ENCODE measurements around the gene ZBTB47.
A peak's percentile ranks its signal among the peaks of the same experiment; 100 is the strongest.

Gene ZBTB47

GRCh38 chr3:42638339-42638842 is 15.1 kb upstream of the ZBTB47 start:
- Histone ChIP-seq H3K36me3 (ENCODE audit: control insufficient read depth, insufficient read depth, low read length) (peaks cover 74% of the 10 kb centered on the region), H3K27me3 (ENCODE audit: control insufficient read depth, insufficient read depth, low read length) (no peaks in the 10 kb centered on the region)

GRCh38 chr3:42639192-42639591 is 14.3 kb upstream of the ZBTB47 start:
- Histone ChIP-seq H3K36me3 (ENCODE audit: control insufficient read depth, insufficient read depth, low read length) (peaks cover 68% of the 10 kb centered on the region), H3K27me3 (ENCODE audit: control insufficient read depth, insufficient read depth, low read length) (no peaks in the 10 kb centered on the region), H3K9me3 (ENCODE audit: control insufficient read depth, insufficient read depth, low read length) (no peaks in the 10 kb centered on the region), H3K4me3 (ENCODE audit: low read depth, low read length) (no peak overlapping the region), H3K4me1 (ENCODE audit: control insufficient read depth, insufficient read depth, low read length) (no peaks in the 10 kb centered on the region), H3K9ac (ENCODE audit: low read depth, low read length) (no peak overlapping the region)

More at GRCh38 chr3:42638339-42638842, 15.1 kb upstream of the ZBTB47 start:
- Histone ChIP-seq H3K4me1 (ENCODE audit: control insufficient read depth, insufficient read depth, low read length) (no peaks in the 10 kb centered on the region), H3K4me3 (ENCODE audit: low read depth, low read length) (no peak overlapping the region), H3K9ac (ENCODE audit: low read depth, low read length) (no peak overlapping the region), H3K9me3 (ENCODE audit: control insufficient read depth, insufficient read depth, low read length) (no peaks in the 10 kb centered on the region)

- H3K36me3 ChIP-seq (ENCODE audit: control insufficient read depth, insufficient read depth, low read length) = peaks cover 74% of the 10 kb centered on the region
- H3K9me3 ChIP-seq (ENCODE audit: control insufficient read depth, insufficient read depth, low read length) = no peaks in the 10 kb centered on the region
- H3K9ac ChIP-seq (ENCODE audit: low read depth, low read length) = no peak overlapping the region
- no peak overlapping the region for H3K4me3 ChIP-seq (ENCODE audit: low read depth, low read length)
- no peaks in the 10 kb centered on the region for H3K4me1 ChIP-seq (ENCODE audit: control insufficient read depth, insufficient read depth, low read length)
- no peaks in the 10 kb centered on the region for H3K27me3 ChIP-seq (ENCODE audit: control insufficient read depth, insufficient read depth, low read length)
These were observed 13.4 kb upstream of the ZBTB47 start for GRCh38 chr3:42640129-42640528.

- Histone ChIP-seq H3K36me3 (ENCODE audit: control insufficient read depth, insufficient read depth, low read length) (peaks cover 72% of the 10 kb centered on the region), H3K9ac (ENCODE audit: low read depth, low read length) (no peak overlapping the region), H3K27me3 (ENCODE audit: control insufficient read depth, insufficient read depth, low read length) (no peaks in the 10 kb centered on the region), H3K9me3 (ENCODE audit: control insufficient read depth, insufficient read depth, low read length) (no peaks in the 10 kb centered on the region), H3K4me1 (ENCODE audit: control insufficient read depth, insufficient read depth, low read length) (no peaks in the 10 kb centered on the region), H3K4me3 (ENCODE audit: low read depth, low read length) (no peak overlapping the region)
These were observed 12.6 kb upstream of the ZBTB47 start for GRCh38 chr3:42640771-42641370.

- Histone ChIP-seq H3K27me3 (ENCODE audit: control insufficient read depth, insufficient read depth, low read length) (no peaks in the 10 kb centered on the region), H3K9ac (ENCODE audit: low read depth, low read length) (no peak overlapping the region), H3K36me3 (ENCODE audit: control insufficient read depth, insufficient read depth, low read length) (peaks cover 14% of the 10 kb centered on the region), H3K4me1 (ENCODE audit: control insufficient read depth, insufficient read depth, low read length) (peaks cover 3% of the 10 kb centered on the region), H3K4me3 (ENCODE audit: low read depth, low read length) (no peak overlapping the region), H3K9me3 (ENCODE audit: control insufficient read depth, insufficient read depth, low read length) (no peaks in the 10 kb centered on the region)
These were observed 5.6 kb upstream of the ZBTB47 start for GRCh38 chr3:42647821-42648459.

- no peaks in the 10 kb centered on the region for H3K27me3 ChIP-seq (ENCODE audit: control insufficient read depth, insufficient read depth, low read length)
- H3K9me3 ChIP-seq (ENCODE audit: control insufficient read depth, insufficient read depth, low read length) = no peaks in the 10 kb centered on the region
- H3K4me3 ChIP-seq (ENCODE audit: low read depth, low read length) = no peak overlapping the region
- H3K4me1 ChIP-seq (ENCODE audit: control insufficient read depth, insufficient read depth, low read length) = peaks cover 8% of the 10 kb centered on the region
- no peak overlapping the region for H3K9ac ChIP-seq (ENCODE audit: low read depth, low read length)
- peaks cover 11% of the 10 kb centered on the region for H3K36me3 ChIP-seq (ENCODE audit: control insufficient read depth, insufficient read depth, low read length)
These were observed 4.5 kb upstream of the ZBTB47 start for GRCh38 chr3:42649006-42649405.

- Histone ChIP-seq H3K36me3 (ENCODE audit: control insufficient read depth, insufficient read depth, low read length) (peaks cover 6% of the 10 kb centered on the region), H3K9ac (ENCODE audit: low read depth, low read length) (no peak overlapping the region), H3K4me1 (ENCODE audit: control insufficient read depth, insufficient read depth, low read length) (peaks cover 8% of the 10 kb centered on the region), H3K27me3 (ENCODE audit: control insufficient read depth, insufficient read depth, low read length) (no peaks in the 10 kb centered on the region), H3K9me3 (ENCODE audit: control insufficient read depth, insufficient read depth, low read length) (no peaks in the 10 kb centered on the region), H3K4me3 (ENCODE audit: low read depth, low read length) (no peak overlapping the region)
These were observed 3.7 kb upstream of the ZBTB47 start for GRCh38 chr3:42649783-42650182.

GRCh38 chr3:42651248-42652091 is 2.0 kb upstream of the ZBTB47 start:
- H3K4me1 ChIP-seq (ENCODE audit: control insufficient read depth, insufficient read depth, low read length) = peaks cover 12% of the 10 kb centered on the region
- H3K9ac ChIP-seq (ENCODE audit: low read depth, low read length) = no peak overlapping the region
- no peak overlapping the region for H3K4me3 ChIP-seq (ENCODE audit: low read depth, low read length)
- H3K36me3 ChIP-seq (ENCODE audit: control insufficient read depth, insufficient read depth, low read length) = no peaks in the 10 kb centered on the region
- no peaks in the 10 kb centered on the region for H3K9me3 ChIP-seq (ENCODE audit: control insufficient read depth, insufficient read depth, low read length)
- no peaks in the 10 kb centered on the region for H3K27me3 ChIP-seq (ENCODE audit: control insufficient read depth, insufficient read depth, low read length)

GRCh38 chr3:42652251-42652610 is 1.3 kb upstream of the ZBTB47 start:
- no peaks in the 10 kb centered on the region for H3K36me3 ChIP-seq (ENCODE audit: control insufficient read depth, insufficient read depth, low read length)
- H3K9ac ChIP-seq (ENCODE audit: low read depth, low read length) = no peak overlapping the region
- H3K4me3 ChIP-seq (ENCODE audit: low read depth, low read length) = no peak overlapping the region
- H3K9me3 ChIP-seq (ENCODE audit: control insufficient read depth, insufficient read depth, low read length) = no peaks in the 10 kb centered on the region
- no peaks in the 10 kb centered on the region for H3K27me3 ChIP-seq (ENCODE audit: control insufficient read depth, insufficient read depth, low read length)
- peaks cover 12% of the 10 kb centered on the region for H3K4me1 ChIP-seq (ENCODE audit: control insufficient read depth, insufficient read depth, low read length)

GRCh38 chr3:42652611-42653302 is 740 bp upstream of the ZBTB47 start:
- peaks cover 12% of the 10 kb centered on the region for H3K4me1 ChIP-seq (ENCODE audit: control insufficient read depth, insufficient read depth, low read length)
- no peak overlapping the region for H3K4me3 ChIP-seq (ENCODE audit: low read depth, low read length)
- H3K9ac ChIP-seq (ENCODE audit: low read depth, low read length) = no peak overlapping the region

GRCh38 chr3:42653303-42653559 is 266 bp upstream of the ZBTB47 start:
- peak overlapping the region; percentile 49 for H3K4me3 ChIP-seq (ENCODE audit: low read depth, low read length)
- H3K9ac ChIP-seq (ENCODE audit: low read depth, low read length) = no peak overlapping the region
- H3K27me3 ChIP-seq (ENCODE audit: control insufficient read depth, insufficient read depth, low read length) = no peaks in the 10 kb centered on the region
- no peaks in the 10 kb centered on the region for H3K36me3 ChIP-seq (ENCODE audit: control insufficient read depth, insufficient read depth, low read length)
- H3K9me3 ChIP-seq (ENCODE audit: control insufficient read depth, insufficient read depth, low read length) = no peaks in the 10 kb centered on the region
- peaks cover 12% of the 10 kb centered on the region for H3K4me1 ChIP-seq (ENCODE audit: control insufficient read depth, insufficient read depth, low read length)

More at GRCh38 chr3:42652611-42653302, 740 bp upstream of the ZBTB47 start:
- H3K9me3 ChIP-seq (ENCODE audit: control insufficient read depth, insufficient read depth, low read length) = no peaks in the 10 kb centered on the region
- H3K36me3 ChIP-seq (ENCODE audit: control insufficient read depth, insufficient read depth, low read length) = no peaks in the 10 kb centered on the region
- H3K27me3 ChIP-seq (ENCODE audit: control insufficient read depth, insufficient read depth, low read length) = no peaks in the 10 kb centered on the region
